22Rv1 (cell line): ENCODE measurements around the gene HBA2.
"Not testable (repeated sequence)": the region's sequence is repeated elsewhere in the genome, so short reads cannot be mapped to it uniquely, and the experiment has no call there.

Experiments used
- H3K27ac ChIP-seq: fragments of 450-650 bp; 2 replicates; pipeline ENCODE4 v1.5.1; 2017
- CTCF ChIP-seq: fragments of 450-650 bp; IDR thresholded peaks from 2 replicates; pipeline ENCODE4 v1.5.1; 2017; ENCODE audit warnings: mild to moderate bottlenecking
- ZFX ChIP-seq: fragments of 450-650 bp; IDR thresholded peaks from 2 replicates; pipeline ENCODE4 v1.6.1; 2017; ENCODE audit warnings: antibody characterized with exemption, borderline replicate concordance

Gene HBA2

GRCh38 chr16:152141-153128, 20.2 kb upstream of the HBA2 start, which contains the start of gene HBZ:
HBZ (plus strand) TSS chr16:152644; CDS start chr16:152910, 266 bp downstream.
- no peak within 1 kb of the TSS for H3K27ac ChIP-seq
- TF ChIP-seq ZFX: no peak
- no peak for TF ChIP-seq CTCF

GRCh38 chr16:153129-153521, 19.6 kb upstream of the HBA2 start:
- H3K27ac ChIP-seq: not testable (repeated sequence)

- not testable (repeated sequence) for H3K27ac ChIP-seq
Measured at GRCh38 chr16:153550-154216, 19.0 kb upstream of the HBA2 start.

- H3K27ac ChIP-seq: no peak overlapping the region
- TF ChIP-seq CTCF (no peak), ZFX (no peak)
Measured at GRCh38 chr16:154217-155030, 18.3 kb upstream of the HBA2 start.

GRCh38 chr16:155031-155398, 17.7 kb upstream of the HBA2 start:
- TF ChIP-seq ZFX (no peak), CTCF (no peak)
- no peak overlapping the region for H3K27ac ChIP-seq

GRCh38 chr16:159136-159849, 13.4 kb upstream of the HBA2 start:
- TF ChIP-seq CTCF (no peak), ZFX (no peak)
- H3K27ac ChIP-seq: no peak overlapping the region

- not testable (repeated sequence) for H3K27ac ChIP-seq
Measured at GRCh38 chr16:160242-160641, 12.4 kb upstream of the HBA2 start.

- TF ChIP-seq ZFX (no peak), CTCF (no peak)
- no peak overlapping the region for H3K27ac ChIP-seq
Measured at GRCh38 chr16:160691-161190, 11.9 kb upstream of the HBA2 start.
